ENCODE measurements around the gene ZRANB2. TPM values are rescaled to one million over a fixed set of nuclear protein-coding genes. Genes with fewer than 3 reads are reported as not detected.

The ZRANB2 gene
- total and polyA plus RNA-seq, 9 of the 15 experiments (the other 6 are each of a cell fraction or from before 2014, with no cell fraction given) = 80.8 to 264 (median 157) TPM

GRCh38 chr1:71046891-71047634 is 33.8 kb downstream of the ZRANB2 start (continued):
- TF ChIP-seq, protein P1, sequence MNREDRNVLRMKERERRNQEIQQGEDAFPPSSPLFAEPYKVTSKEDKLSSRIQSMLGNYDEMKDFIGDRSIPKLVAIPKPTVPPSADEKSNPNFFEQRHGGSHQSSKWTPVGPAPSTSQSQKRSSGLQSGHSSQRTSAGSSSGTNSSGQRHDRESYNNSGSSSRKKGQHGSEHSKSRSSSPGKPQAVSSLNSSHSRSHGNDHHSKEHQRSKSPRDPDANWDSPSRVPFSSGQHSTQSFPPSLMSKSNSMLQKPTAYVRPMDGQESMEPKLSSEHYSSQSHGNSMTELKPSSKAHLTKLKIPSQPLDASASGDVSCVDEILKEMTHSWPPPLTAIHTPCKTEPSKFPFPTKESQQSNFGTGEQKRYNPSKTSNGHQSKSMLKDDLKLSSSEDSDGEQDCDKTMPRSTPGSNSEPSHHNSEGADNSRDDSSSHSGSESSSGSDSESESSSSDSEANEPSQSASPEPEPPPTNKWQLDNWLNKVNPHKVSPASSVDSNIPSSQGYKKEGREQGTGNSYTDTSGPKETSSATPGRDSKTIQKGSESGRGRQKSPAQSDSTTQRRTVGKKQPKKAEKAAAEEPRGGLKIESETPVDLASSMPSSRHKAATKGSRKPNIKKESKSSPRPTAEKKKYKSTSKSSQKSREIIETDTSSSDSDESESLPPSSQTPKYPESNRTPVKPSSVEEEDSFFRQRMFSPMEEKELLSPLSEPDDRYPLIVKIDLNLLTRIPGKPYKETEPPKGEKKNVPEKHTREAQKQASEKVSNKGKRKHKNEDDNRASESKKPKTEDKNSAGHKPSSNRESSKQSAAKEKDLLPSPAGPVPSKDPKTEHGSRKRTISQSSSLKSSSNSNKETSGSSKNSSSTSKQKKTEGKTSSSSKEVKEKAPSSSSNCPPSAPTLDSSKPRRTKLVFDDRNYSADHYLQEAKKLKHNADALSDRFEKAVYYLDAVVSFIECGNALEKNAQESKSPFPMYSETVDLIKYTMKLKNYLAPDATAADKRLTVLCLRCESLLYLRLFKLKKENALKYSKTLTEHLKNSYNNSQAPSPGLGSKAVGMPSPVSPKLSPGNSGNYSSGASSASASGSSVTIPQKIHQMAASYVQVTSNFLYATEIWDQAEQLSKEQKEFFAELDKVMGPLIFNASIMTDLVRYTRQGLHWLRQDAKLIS (CRISPR knock-in tag; IDR thresholded peaks at IDR 0.05) = peak; percentile 68; the same call in 1 of the 2 replicates
- TF ChIP-seq ZNF232 (CRISPR knock-in tag; IDR thresholded peaks at IDR 0.05) (peak; percentile 25; the same call in 1 of the 2 replicates), BRCA1 (IDR thresholded peaks at IDR 0.05) (no peak), BRCA1 (CRISPR knock-in tag; IDR thresholded peaks at IDR 0.05) (peak; percentile 28; the same call in 1 of the 2 replicates), POLR2AphosphoS2 (IDR thresholded peaks at IDR 0.05; ENCODE audit: low read length) (no peak), ESRRA (IDR thresholded peaks at IDR 0.05; ENCODE audit: borderline replicate concordance, low read depth) (no peak), ZFX (CRISPR knock-in tag; IDR thresholded peaks at IDR 0.05) (peak; percentile 54), RUNX1 (IDR thresholded peaks at IDR 0.05; ENCODE audit: low read depth) (no peak), CBFB (CRISPR knock-in tag; IDR thresholded peaks at IDR 0.05) (0 out of 2 replicates have a peak, but pooled peaks have one; percentile 13), ZNF75A (CRISPR knock-in tag; IDR thresholded peaks at IDR 0.05) (no peak), HLTF (IDR thresholded peaks at IDR 0.05) (no peak), ZNF324 (CRISPR knock-in tag; IDR thresholded peaks at IDR 0.05) (no peak), NUFIP1 (IDR thresholded peaks at IDR 0.05; ENCODE audit: partially characterized antibody) (no peak), KDM4B (IDR thresholded peaks at IDR 0.05; ENCODE audit: borderline replicate concordance in 2 of 2, low read depth in 1 of 2) (no peak; a peak in 1 of 4 replicates)
- TF ChIP-seq, protein P2, sequence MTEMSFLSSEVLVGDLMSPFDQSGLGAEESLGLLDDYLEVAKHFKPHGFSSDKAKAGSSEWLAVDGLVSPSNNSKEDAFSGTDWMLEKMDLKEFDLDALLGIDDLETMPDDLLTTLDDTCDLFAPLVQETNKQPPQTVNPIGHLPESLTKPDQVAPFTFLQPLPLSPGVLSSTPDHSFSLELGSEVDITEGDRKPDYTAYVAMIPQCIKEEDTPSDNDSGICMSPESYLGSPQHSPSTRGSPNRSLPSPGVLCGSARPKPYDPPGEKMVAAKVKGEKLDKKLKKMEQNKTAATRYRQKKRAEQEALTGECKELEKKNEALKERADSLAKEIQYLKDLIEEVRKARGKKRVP (CRISPR knock-in tag; IDR thresholded peaks at IDR 0.05) = no peak
- TF ChIP-seq, protein P3, sequence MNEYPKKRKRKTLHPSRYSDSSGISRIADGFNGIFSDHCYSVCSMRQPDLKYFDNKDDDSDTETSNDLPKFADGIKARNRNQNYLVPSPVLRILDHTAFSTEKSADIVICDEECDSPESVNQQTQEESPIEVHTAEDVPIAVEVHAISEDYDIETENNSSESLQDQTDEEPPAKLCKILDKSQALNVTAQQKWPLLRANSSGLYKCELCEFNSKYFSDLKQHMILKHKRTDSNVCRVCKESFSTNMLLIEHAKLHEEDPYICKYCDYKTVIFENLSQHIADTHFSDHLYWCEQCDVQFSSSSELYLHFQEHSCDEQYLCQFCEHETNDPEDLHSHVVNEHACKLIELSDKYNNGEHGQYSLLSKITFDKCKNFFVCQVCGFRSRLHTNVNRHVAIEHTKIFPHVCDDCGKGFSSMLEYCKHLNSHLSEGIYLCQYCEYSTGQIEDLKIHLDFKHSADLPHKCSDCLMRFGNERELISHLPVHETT (CRISPR knock-in tag; conservative IDR thresholded peaks at IDR 0.05 in 1 of 2, IDR thresholded peaks at IDR 0.05 in 1 of 2) = no peak
- TF ChIP-seq, protein P4, sequence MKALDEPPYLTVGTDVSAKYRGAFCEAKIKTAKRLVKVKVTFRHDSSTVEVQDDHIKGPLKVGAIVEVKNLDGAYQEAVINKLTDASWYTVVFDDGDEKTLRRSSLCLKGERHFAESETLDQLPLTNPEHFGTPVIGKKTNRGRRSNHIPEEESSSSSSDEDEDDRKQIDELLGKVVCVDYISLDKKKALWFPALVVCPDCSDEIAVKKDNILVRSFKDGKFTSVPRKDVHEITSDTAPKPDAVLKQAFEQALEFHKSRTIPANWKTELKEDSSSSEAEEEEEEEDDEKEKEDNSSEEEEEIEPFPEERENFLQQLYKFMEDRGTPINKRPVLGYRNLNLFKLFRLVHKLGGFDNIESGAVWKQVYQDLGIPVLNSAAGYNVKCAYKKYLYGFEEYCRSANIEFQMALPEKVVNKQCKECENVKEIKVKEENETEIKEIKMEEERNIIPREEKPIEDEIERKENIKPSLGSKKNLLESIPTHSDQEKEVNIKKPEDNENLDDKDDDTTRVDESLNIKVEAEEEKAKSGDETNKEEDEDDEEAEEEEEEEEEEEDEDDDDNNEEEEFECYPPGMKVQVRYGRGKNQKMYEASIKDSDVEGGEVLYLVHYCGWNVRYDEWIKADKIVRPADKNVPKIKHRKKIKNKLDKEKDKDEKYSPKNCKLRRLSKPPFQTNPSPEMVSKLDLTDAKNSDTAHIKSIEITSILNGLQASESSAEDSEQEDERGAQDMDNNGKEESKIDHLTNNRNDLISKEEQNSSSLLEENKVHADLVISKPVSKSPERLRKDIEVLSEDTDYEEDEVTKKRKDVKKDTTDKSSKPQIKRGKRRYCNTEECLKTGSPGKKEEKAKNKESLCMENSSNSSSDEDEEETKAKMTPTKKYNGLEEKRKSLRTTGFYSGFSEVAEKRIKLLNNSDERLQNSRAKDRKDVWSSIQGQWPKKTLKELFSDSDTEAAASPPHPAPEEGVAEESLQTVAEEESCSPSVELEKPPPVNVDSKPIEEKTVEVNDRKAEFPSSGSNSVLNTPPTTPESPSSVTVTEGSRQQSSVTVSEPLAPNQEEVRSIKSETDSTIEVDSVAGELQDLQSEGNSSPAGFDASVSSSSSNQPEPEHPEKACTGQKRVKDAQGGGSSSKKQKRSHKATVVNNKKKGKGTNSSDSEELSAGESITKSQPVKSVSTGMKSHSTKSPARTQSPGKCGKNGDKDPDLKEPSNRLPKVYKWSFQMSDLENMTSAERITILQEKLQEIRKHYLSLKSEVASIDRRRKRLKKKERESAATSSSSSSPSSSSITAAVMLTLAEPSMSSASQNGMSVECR (CRISPR knock-in tag; IDR thresholded peaks at IDR 0.05) = peak; percentile 82

Measured in K562 (cell line).